DOHH2 (cell line): Measurements from ENCODE around the gene TPSG1.

Source experiments
- CTCF ChIP-seq: fragments of 200-600 bp; sonication (generic); IDR thresholded peaks from one replicate; pipeline ENCODE4 v1.5.1; 2014; ENCODE audit warnings: antibody characterized with exemption, mild to moderate bottlenecking, low read depth, low read length; ENCODE audit not compliant: poor library complexity, severe bottlenecking
- EZH2phosphoT487 ChIP-seq: fragments of 200-600 bp; sonication (generic); IDR thresholded peaks from 2 replicates; pipeline ENCODE4 v1.6.1; 2017; ENCODE audit warnings: borderline replicate concordance, mild to moderate bottlenecking, antibody characterized with exemption, low read length, moderate library complexity, mixed read lengths

- TF ChIP-seq CTCF (no peak), EZH2phosphoT487 (no peak)
Measured at GRCh38 chr16:1213796-1214372, 11.2 kb downstream of the TPSG1 start.
